ENCODE results near the gene MAGEA2B. TPM values are rescaled to one million over a fixed set of nuclear protein-coding genes. Genes with fewer than 3 reads are reported as not detected.

Gene MAGEA2B
- total and polyA plus RNA-seq, 2 of the 8 experiments (the other 6 are each of a cell fraction or from before 2014, with no cell fraction given), result 1.3 TPM; not detected in 1

DNA sequence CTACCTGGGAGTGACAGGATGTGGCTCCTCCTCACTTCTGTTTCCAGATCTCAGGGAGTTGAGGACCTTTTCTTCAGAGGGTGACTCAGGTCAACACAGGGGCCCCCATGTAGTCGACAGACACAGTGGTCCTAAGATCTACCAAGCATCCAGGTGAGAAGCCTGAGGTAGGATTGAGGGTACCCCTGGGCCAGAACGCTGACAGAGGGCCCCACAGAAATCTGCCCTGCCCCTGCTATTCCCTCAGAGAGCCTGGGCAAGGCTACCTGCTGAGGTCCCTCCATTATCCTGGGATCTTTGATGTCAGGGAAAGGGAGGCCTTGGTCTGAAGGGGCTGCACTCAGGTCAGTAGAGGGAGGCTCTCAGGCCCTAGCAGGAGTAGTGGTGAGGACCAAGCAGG lies 20.7 kb downstream of the MAGEA2B start (continued):
- no peak for TF ChIP-seq TBP (IDR thresholded peaks at IDR 0.05; ENCODE audit: low read depth, low read length)
